ENCODE results near the gene TMEM132D.
"Not testable (repeated sequence)": the region's sequence is repeated elsewhere in the genome, so short reads cannot be mapped to it uniquely, and the experiment has no call there.

TMEM132D gene

GRCh38 chr12:129544716-129545115, 359.1 kb downstream of the TMEM132D start:
- Mint-ChIP-seq H3K9me3 (no peaks in the 10 kb centered on the region), H3K4me3 (no peak overlapping the region), H3K27ac (no peak overlapping the region), H3K27me3 (ENCODE audit: low read depth) (peaks cover 18% of the 10 kb centered on the region), H3K4me1 (no peaks in the 10 kb centered on the region), H3K36me3 (ENCODE audit: low read depth) (no peaks in the 10 kb centered on the region)
- TF ChIP-seq CTCF (IDR thresholded peaks at IDR 0.05; ENCODE audit: unreplicated experiment in 3 of 3), result no peak

- no peaks in the 10 kb centered on the region for H3K36me3 Mint-ChIP-seq (ENCODE audit: low read depth)
- H3K4me3 Mint-ChIP-seq, result no peak overlapping the region
- no peaks in the 10 kb centered on the region for H3K9me3 Mint-ChIP-seq
- no peaks in the 10 kb centered on the region for H3K4me1 Mint-ChIP-seq
- TF ChIP-seq CTCF (IDR thresholded peaks at IDR 0.05; ENCODE audit: unreplicated experiment in 3 of 3), result no peak
- peaks cover 3% of the 10 kb centered on the region for H3K27me3 Mint-ChIP-seq (ENCODE audit: low read depth)
- H3K27ac Mint-ChIP-seq, result no peak overlapping the region
Observed at GRCh38 chr12:129540954-129541353, 362.9 kb downstream of the TMEM132D start.

- peaks cover 3% of the 10 kb centered on the region for H3K27me3 Mint-ChIP-seq (ENCODE audit: low read depth)
- H3K4me1 Mint-ChIP-seq, result no peaks in the 10 kb centered on the region
- TF ChIP-seq CTCF (IDR thresholded peaks at IDR 0.05; ENCODE audit: unreplicated experiment in 3 of 3), result no peak
- no peaks in the 10 kb centered on the region for H3K36me3 Mint-ChIP-seq (ENCODE audit: low read depth)
- no peaks in the 10 kb centered on the region for H3K9me3 Mint-ChIP-seq
- H3K27ac Mint-ChIP-seq, result no peak overlapping the region
- no peak overlapping the region for H3K4me3 Mint-ChIP-seq
Observed at GRCh38 chr12:129540249-129540648, 363.6 kb downstream of the TMEM132D start.

GRCh38 chr12:129538724-129539335, 365.0 kb downstream of the TMEM132D start:
- not testable (repeated sequence) for H3K4me3 Mint-ChIP-seq; H3K9me3 Mint-ChIP-seq; H3K36me3 Mint-ChIP-seq (ENCODE audit: low read depth); H3K27me3 Mint-ChIP-seq (ENCODE audit: low read depth); H3K4me1 Mint-ChIP-seq; H3K27ac Mint-ChIP-seq

- no peaks in the 10 kb centered on the region for H3K27me3 Mint-ChIP-seq (ENCODE audit: low read depth)
- no peak overlapping the region for H3K27ac Mint-ChIP-seq
- TF ChIP-seq CTCF (IDR thresholded peaks at IDR 0.05; ENCODE audit: unreplicated experiment in 3 of 3), result no peak
- H3K36me3 Mint-ChIP-seq (ENCODE audit: low read depth), result no peaks in the 10 kb centered on the region
- no peaks in the 10 kb centered on the region for H3K9me3 Mint-ChIP-seq
- no peak overlapping the region for H3K4me3 Mint-ChIP-seq
- no peaks in the 10 kb centered on the region for H3K4me1 Mint-ChIP-seq
Observed at GRCh38 chr12:129538137-129538536, 365.7 kb downstream of the TMEM132D start.

GRCh38 chr12:129534966-129535750, 368.7 kb downstream of the TMEM132D start:
- H3K27me3 Mint-ChIP-seq (ENCODE audit: low read depth), result no peaks in the 10 kb centered on the region
- H3K4me3 Mint-ChIP-seq, result no peak overlapping the region
- H3K4me1 Mint-ChIP-seq, result peaks cover 11% of the 10 kb centered on the region
- H3K27ac Mint-ChIP-seq, result no peak overlapping the region
- no peaks in the 10 kb centered on the region for H3K9me3 Mint-ChIP-seq
- TF ChIP-seq CTCF (IDR thresholded peaks at IDR 0.05; ENCODE audit: unreplicated experiment in 3 of 3), result no peak
- no peaks in the 10 kb centered on the region for H3K36me3 Mint-ChIP-seq (ENCODE audit: low read depth)

All from nephron (organoid).